ENCODE results near the gene C4orf50. TPM values are rescaled to one million over a fixed set of nuclear protein-coding genes. Genes with fewer than 3 reads are reported as not detected.

Gene C4orf50
- polyA plus RNA-seq, 1 donor from 2014 or later, result 1.6 TPM

DNA sequence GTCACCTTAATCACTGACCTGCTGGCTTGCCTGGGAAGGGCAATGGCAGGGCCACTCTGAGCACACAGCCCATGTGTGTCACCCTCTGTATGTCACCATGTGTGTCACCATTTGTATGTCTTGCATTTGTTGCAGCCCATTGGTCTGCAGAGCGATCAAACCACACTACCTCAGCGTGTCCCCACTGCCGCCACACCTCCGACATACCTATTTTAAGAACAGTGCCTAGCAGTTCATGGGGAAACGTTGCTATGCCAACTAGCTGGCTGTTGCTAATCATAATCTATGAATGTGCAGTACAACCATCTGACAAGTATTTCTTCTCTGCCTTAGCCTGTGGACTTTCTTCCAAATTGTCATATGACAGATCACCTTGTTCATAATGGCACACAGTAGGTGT lies 117.4 kb downstream of the C4orf50 start:
- Histone ChIP-seq H3K36me3 (ENCODE audit: insufficient read depth, low read length) (no peaks in the 10 kb centered on the region), H3K4me2 (ENCODE audit: low read length) (no peak overlapping the region)
- TF ChIP-seq POLR2AphosphoS5 (IDR thresholded peaks at IDR 0.05), result peak; percentile 35
- TF ChIP-seq EP300 (conservative IDR thresholded peaks at IDR 0.05; ENCODE audit: poor library complexity, severe bottlenecking), result peak; percentile 42
- no peak for TF ChIP-seq SMC3 (conservative IDR thresholded peaks at IDR 0.05; ENCODE audit: poor library complexity)
- no peak for TF ChIP-seq EZH2 (IDR thresholded peaks at IDR 0.05; ENCODE audit: borderline replicate concordance, insufficient read depth, low read length, poor library complexity, severe bottlenecking)
- TF ChIP-seq RAD21 (conservative IDR thresholded peaks at IDR 0.05), result no peak
- TF ChIP-seq MXI1 (conservative IDR thresholded peaks at IDR 0.05; ENCODE audit: poor library complexity, severe bottlenecking), result peak; percentile 29
- TF ChIP-seq, protein P1, sequence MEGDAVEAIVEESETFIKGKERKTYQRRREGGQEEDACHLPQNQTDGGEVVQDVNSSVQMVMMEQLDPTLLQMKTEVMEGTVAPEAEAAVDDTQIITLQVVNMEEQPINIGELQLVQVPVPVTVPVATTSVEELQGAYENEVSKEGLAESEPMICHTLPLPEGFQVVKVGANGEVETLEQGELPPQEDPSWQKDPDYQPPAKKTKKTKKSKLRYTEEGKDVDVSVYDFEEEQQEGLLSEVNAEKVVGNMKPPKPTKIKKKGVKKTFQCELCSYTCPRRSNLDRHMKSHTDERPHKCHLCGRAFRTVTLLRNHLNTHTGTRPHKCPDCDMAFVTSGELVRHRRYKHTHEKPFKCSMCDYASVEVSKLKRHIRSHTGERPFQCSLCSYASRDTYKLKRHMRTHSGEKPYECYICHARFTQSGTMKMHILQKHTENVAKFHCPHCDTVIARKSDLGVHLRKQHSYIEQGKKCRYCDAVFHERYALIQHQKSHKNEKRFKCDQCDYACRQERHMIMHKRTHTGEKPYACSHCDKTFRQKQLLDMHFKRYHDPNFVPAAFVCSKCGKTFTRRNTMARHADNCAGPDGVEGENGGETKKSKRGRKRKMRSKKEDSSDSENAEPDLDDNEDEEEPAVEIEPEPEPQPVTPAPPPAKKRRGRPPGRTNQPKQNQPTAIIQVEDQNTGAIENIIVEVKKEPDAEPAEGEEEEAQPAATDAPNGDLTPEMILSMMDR (IDR thresholded peaks at IDR 0.05; ENCODE audit: poor library complexity, severe bottlenecking), result no peak
- TF ChIP-seq TAF1 (IDR thresholded peaks at IDR 0.05; ENCODE audit: low read depth), result no peak
- TF ChIP-seq, protein P2, sequence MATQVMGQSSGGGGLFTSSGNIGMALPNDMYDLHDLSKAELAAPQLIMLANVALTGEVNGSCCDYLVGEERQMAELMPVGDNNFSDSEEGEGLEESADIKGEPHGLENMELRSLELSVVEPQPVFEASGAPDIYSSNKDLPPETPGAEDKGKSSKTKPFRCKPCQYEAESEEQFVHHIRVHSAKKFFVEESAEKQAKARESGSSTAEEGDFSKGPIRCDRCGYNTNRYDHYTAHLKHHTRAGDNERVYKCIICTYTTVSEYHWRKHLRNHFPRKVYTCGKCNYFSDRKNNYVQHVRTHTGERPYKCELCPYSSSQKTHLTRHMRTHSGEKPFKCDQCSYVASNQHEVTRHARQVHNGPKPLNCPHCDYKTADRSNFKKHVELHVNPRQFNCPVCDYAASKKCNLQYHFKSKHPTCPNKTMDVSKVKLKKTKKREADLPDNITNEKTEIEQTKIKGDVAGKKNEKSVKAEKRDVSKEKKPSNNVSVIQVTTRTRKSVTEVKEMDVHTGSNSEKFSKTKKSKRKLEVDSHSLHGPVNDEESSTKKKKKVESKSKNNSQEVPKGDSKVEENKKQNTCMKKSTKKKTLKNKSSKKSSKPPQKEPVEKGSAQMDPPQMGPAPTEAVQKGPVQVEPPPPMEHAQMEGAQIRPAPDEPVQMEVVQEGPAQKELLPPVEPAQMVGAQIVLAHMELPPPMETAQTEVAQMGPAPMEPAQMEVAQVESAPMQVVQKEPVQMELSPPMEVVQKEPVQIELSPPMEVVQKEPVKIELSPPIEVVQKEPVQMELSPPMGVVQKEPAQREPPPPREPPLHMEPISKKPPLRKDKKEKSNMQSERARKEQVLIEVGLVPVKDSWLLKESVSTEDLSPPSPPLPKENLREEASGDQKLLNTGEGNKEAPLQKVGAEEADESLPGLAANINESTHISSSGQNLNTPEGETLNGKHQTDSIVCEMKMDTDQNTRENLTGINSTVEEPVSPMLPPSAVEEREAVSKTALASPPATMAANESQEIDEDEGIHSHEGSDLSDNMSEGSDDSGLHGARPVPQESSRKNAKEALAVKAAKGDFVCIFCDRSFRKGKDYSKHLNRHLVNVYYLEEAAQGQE (IDR thresholded peaks at IDR 0.05; ENCODE audit: borderline replicate concordance), result no peak

GRCh38 chr4:5899881-5900280 lies 118.3 kb downstream of the C4orf50 start:
- H3K9me3 ChIP-seq (ENCODE audit: low read length), result no peaks in the 10 kb centered on the region
- no peak overlapping the region for H3K4me3 ChIP-seq (ENCODE audit: low read length)
- no peak overlapping the region for H3K9ac ChIP-seq (ENCODE audit: low read length)
- no peaks in the 10 kb centered on the region for H3K36me3 ChIP-seq (ENCODE audit: insufficient read depth, low read length)
- H3F3A ChIP-seq (ENCODE audit: insufficient read depth, low read length, poor library complexity, severe bottlenecking), result no peaks in the 10 kb centered on the region
- H4K20me1 ChIP-seq (ENCODE audit: insufficient read depth), result no peaks in the 10 kb centered on the region
- no peak for TF ChIP-seq RAD21 (conservative IDR thresholded peaks at IDR 0.05)
- no peak for TF ChIP-seq POLR2AphosphoS5 (IDR thresholded peaks at IDR 0.05)
- TF ChIP-seq MXI1 (conservative IDR thresholded peaks at IDR 0.05; ENCODE audit: poor library complexity, severe bottlenecking), result no peak
- TF ChIP-seq SMC3 (conservative IDR thresholded peaks at IDR 0.05; ENCODE audit: poor library complexity), result no peak
- TF ChIP-seq TAF1 (IDR thresholded peaks at IDR 0.05; ENCODE audit: low read depth), result no peak
- TF ChIP-seq, protein P2 (IDR thresholded peaks at IDR 0.05; ENCODE audit: borderline replicate concordance), result no peak
- TF ChIP-seq, protein P1 (IDR thresholded peaks at IDR 0.05; ENCODE audit: poor library complexity, severe bottlenecking), result no peak
- TF ChIP-seq EZH2 (IDR thresholded peaks at IDR 0.05; ENCODE audit: borderline replicate concordance, insufficient read depth, low read length, poor library complexity, severe bottlenecking), result no peak
- TF ChIP-seq EP300 (conservative IDR thresholded peaks at IDR 0.05; ENCODE audit: poor library complexity, severe bottlenecking), result no peak
- no peak overlapping the region for H3K4me2 ChIP-seq (ENCODE audit: low read length)
- H3K79me2 ChIP-seq (replicated peaks; ENCODE audit: insufficient read depth, low read length), result no peaks in the 10 kb centered on the region
- H3K27me3 ChIP-seq (ENCODE audit: insufficient read depth, low read depth, low read length), result no peaks in the 10 kb centered on the region
- no peak overlapping the region for H2AFZ ChIP-seq (ENCODE audit: low read depth, low read length)
- no peak overlapping the region for H3K27ac ChIP-seq (ENCODE audit: low read length)
- no peaks in the 10 kb centered on the region for H3K9me2 ChIP-seq (ENCODE audit: insufficient read depth, low read length)

More for the DNA sequence above, 117.4 kb downstream of the C4orf50 start:
- Histone ChIP-seq H3K27me3 (ENCODE audit: insufficient read depth, low read depth, low read length) (no peaks in the 10 kb centered on the region), H3K27ac (ENCODE audit: low read length) (peak overlapping the region; percentile 49), H3K79me2 (replicated peaks; ENCODE audit: insufficient read depth, low read length) (no peaks in the 10 kb centered on the region), H3K9ac (ENCODE audit: low read length) (peak overlapping the region; percentile 32), H2AFZ (ENCODE audit: low read depth, low read length) (no peak overlapping the region), H4K20me1 (ENCODE audit: insufficient read depth) (no peaks in the 10 kb centered on the region), H3K4me3 (ENCODE audit: low read length) (peak overlapping the region; percentile 28), H3K9me3 (ENCODE audit: low read length) (no peaks in the 10 kb centered on the region), H3K9me2 (ENCODE audit: insufficient read depth, low read length) (no peaks in the 10 kb centered on the region), H3F3A (ENCODE audit: insufficient read depth, low read length, poor library complexity, severe bottlenecking) (no peaks in the 10 kb centered on the region)
